OCI-LY3 (cell line): Measurements from ENCODE around the gene CEP162.

ENCODE experiments used
- EZH2phosphoT487 ChIP-seq: fragments of 200-600 bp; shearing (Covaris generic); IDR thresholded peaks from 2 replicates; pipeline ENCODE4 v1.6.1; 2018; ENCODE audit warnings: antibody characterized with exemption, mixed run types, low read depth
- TF ChIP-seq, protein P1 (sequence below): fragments of 200-600, 300-600 bp; sonication (generic); IDR thresholded peaks from 2 replicates; pipeline ENCODE4 v1.5.1; 2014; ENCODE audit warnings: antibody characterized with exemption, low read length, low read depth

GRCh38 chr6:84273048-84273809 lies 45.8 kb upstream of the CEP162 start:
- TF ChIP-seq, protein P1, sequence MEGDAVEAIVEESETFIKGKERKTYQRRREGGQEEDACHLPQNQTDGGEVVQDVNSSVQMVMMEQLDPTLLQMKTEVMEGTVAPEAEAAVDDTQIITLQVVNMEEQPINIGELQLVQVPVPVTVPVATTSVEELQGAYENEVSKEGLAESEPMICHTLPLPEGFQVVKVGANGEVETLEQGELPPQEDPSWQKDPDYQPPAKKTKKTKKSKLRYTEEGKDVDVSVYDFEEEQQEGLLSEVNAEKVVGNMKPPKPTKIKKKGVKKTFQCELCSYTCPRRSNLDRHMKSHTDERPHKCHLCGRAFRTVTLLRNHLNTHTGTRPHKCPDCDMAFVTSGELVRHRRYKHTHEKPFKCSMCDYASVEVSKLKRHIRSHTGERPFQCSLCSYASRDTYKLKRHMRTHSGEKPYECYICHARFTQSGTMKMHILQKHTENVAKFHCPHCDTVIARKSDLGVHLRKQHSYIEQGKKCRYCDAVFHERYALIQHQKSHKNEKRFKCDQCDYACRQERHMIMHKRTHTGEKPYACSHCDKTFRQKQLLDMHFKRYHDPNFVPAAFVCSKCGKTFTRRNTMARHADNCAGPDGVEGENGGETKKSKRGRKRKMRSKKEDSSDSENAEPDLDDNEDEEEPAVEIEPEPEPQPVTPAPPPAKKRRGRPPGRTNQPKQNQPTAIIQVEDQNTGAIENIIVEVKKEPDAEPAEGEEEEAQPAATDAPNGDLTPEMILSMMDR, result no peak
- no peak for TF ChIP-seq EZH2phosphoT487
